Esophagus squamous epithelium (tissue), 4 donors: Measurements from ENCODE around the gene PHF21B.

Experiments
- POLR2A ChIP-seq, 4 donors: fragments of 450-650 bp; IDR thresholded peaks; one replicate each; pipeline ENCODE4 v1.6.1; 2017; ENCODE audit warnings: antibody characterized with exemption in 4 of 4, mild to moderate bottlenecking in 4 of 4, moderate library complexity in 3 of 4
- TF ChIP-seq, protein P1 (sequence below), 6 experiments: fragments of 450-650 bp in 4 of 6; fragments of 200-600 bp in 2 of 6; sonication (generic) in 2 of 6; IDR thresholded peaks; one replicate each; pipeline ENCODE4 v1.5.1; 2016 to 2019; ENCODE audit warnings: antibody characterized with exemption in 6 of 6, mild to moderate bottlenecking in 4 of 6, moderate library complexity in 4 of 6

DNA sequence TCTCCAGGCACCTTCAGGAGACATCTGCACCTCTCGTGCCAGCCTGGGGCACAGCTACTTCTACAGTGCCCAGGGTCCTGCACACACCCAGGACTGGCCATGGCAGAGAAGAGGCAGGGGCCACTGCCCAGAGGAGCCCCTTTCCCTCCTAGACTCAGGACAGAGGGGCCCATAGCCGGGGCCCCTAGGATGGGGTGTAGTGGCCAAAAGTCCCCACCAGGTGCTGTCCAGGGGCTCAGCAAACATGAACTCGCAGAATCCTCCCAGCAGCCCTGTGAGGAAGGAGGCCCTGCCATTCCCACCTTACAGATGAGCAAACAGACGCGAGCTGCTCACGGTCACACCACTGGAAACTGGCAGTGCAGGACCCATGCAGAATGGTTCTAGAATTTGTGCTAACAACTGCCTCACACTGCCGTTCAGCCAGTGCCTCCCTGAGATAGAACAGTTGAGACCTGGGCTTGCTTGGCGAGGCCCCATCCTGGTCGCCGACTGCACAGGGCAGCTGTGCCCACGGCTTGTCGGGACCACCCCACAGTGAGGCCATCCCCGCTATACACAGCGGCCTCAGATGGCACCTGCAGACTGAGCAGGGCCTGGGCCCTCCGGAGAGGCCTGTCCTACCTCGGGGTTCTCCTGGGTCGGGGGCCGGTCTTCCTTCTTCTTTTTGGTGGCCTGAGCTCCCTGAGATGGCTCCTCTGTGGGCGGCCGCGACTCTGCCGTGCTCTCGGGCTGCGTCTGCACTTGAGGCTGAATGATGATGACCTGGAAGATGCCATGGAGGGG is 96.4 kb downstream of the PHF21B start:
- TF ChIP-seq POLR2A (IDR thresholded peaks at IDR 0.05): no peak
- TF ChIP-seq, protein P1, sequence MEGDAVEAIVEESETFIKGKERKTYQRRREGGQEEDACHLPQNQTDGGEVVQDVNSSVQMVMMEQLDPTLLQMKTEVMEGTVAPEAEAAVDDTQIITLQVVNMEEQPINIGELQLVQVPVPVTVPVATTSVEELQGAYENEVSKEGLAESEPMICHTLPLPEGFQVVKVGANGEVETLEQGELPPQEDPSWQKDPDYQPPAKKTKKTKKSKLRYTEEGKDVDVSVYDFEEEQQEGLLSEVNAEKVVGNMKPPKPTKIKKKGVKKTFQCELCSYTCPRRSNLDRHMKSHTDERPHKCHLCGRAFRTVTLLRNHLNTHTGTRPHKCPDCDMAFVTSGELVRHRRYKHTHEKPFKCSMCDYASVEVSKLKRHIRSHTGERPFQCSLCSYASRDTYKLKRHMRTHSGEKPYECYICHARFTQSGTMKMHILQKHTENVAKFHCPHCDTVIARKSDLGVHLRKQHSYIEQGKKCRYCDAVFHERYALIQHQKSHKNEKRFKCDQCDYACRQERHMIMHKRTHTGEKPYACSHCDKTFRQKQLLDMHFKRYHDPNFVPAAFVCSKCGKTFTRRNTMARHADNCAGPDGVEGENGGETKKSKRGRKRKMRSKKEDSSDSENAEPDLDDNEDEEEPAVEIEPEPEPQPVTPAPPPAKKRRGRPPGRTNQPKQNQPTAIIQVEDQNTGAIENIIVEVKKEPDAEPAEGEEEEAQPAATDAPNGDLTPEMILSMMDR (IDR thresholded peaks at IDR 0.05): no peak
